Smooth muscle cell of the umbilical artery (primary cell): ENCODE results near the gene CBX3. TPM values are rescaled to one million over a fixed set of nuclear protein-coding genes. Genes with fewer than 3 reads are reported as not detected.

Experiments used
- total RNA-seq: library from RNA; depleted of rRNA; stranded (reverse); fragments of >200 nt; gene quantifications from 2 replicates; pipeline ENCODE4 v1.2.3, GENCODE V29; 2014

The CBX3 gene
- 110 and 145 TPM in 2 replicates for total RNA-seq

GRCh38 chr7:26201247-26202018 lies at the start of gene CBX3:
TSS of gene CBX3 (plus strand) at chr7:26201745. CDS start at chr7:26202999, 1,254 bp downstream.

GRCh38 chr7:26151953-26152781 lies 49.4 kb upstream of the CBX3 start, which contains the start of gene NFE2L3:
TSS of gene NFE2L3 (plus strand) at chr7:26152198. CDS start at chr7:26152499, 301 bp downstream.

GRCh38 chr7:26200444-26201246 lies 900 bp upstream of the CBX3 start, which contains the start of gene HNRNPA2B1:
TSS of gene HNRNPA2B1 (minus strand) at chr7:26200746. CDS start at chr7:26200577, 169 bp downstream.

Other genes starting within 250 kb of the CBX3 start
- 72.5 and 101 TPM in 2 replicates for gene NFE2L3, start 49.5 kb upstream of the CBX3 start, total RNA-seq
- 52.0 and 105 TPM in 2 replicates for gene HNRNPA2B1, start 999 bp upstream of the CBX3 start, total RNA-seq
- 0.30 and 0.32 TPM in 2 replicates for gene SNX10, start 90.1 kb downstream of the CBX3 start, total RNA-seq